ENCODE results near the gene C3orf18. TPM values are rescaled to one million over a fixed set of nuclear protein-coding genes. Genes with fewer than 3 reads are reported as not detected.

C3orf18 gene
- total RNA-seq, 1 experiment from 2014 or later, result 10.1 TPM

DNA sequence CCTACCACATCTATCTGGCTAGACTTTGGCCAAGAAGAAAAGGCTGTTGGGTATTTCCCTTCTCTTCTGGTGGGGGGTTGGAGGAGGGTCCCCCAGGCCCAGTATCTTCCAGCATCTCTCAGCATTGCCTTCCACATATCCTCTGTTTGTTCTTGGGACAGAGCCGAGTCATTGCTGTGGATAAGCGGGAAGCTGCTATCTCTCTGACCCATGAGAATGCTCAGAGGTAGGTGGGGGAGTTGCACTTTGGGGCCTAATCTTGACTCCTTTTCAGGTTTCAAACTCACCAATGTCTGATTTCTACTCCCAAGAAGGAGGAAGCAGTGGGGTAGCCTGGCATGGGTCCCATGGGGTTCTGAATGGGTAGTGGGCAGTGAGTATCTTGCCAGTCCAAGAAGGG lies 9.8 kb upstream of the C3orf18 start:
- Histone ChIP-seq H3K9me2 (ENCODE audit: insufficient read depth) (no peaks in the 10 kb centered on the region), H2AFZ (ENCODE audit: low read depth, low read length, poor library complexity, severe bottlenecking) (no peak overlapping the region), H3K9ac (ENCODE audit: low read length) (no peak overlapping the region), H3K4me2 (ENCODE audit: low read length) (no peak overlapping the region), H4K20me1 (ENCODE audit: insufficient read depth) (no peaks in the 10 kb centered on the region), H3K27ac (ENCODE audit: low read depth, low read length) (no peak overlapping the region), H3K4me3 (replicated peaks in 1 of 2; ENCODE audit: low read depth in 1 of 2, low read length in 2 of 2) (no peak overlapping the region), H3K4me1 (ENCODE audit: control insufficient read depth in 1 of 2, insufficient read depth in 2 of 2, low read length in 2 of 2) (no peaks in the 10 kb centered on the region), H3K79me2 (ENCODE audit: insufficient read depth, low read length) (no peaks in the 10 kb centered on the region), H3K9me3 (ENCODE audit: control insufficient read depth in 1 of 2, insufficient read depth in 1 of 2, low read depth in 1 of 2, low read length in 2 of 2) (no peaks in the 10 kb centered on the region), H3K27me3 (ENCODE audit: insufficient read depth, low read length) (no peaks in the 10 kb centered on the region), H3K36me3 (ENCODE audit: control insufficient read depth in 1 of 2, insufficient read depth in 2 of 2, low read length in 2 of 2) (peaks cover 0 to 3% of the 10 kb centered on the region in 2 experiments; a peak in 1 of 4 replicates)
- ATAC-seq (no peak), DNase-seq (ENCODE audit: low read depth, low spot score) (no peak)
- TF ChIP-seq TCF7L2 (IDR thresholded peaks at IDR 0.05; ENCODE audit: borderline replicate concordance, extremely low read depth, insufficient read depth, insufficient read length) (no peak), RAD21 (IDR thresholded peaks at IDR 0.05; ENCODE audit: low read depth) (no peak), SIN3A (IDR thresholded peaks at IDR 0.05; ENCODE audit: low read depth) (no peak), SRF (IDR thresholded peaks at IDR 0.05; ENCODE audit: low read depth) (no peak), FOSL1 (IDR thresholded peaks at IDR 0.05; ENCODE audit: low read depth) (no peak), CBX3 (IDR thresholded peaks at IDR 0.05; ENCODE audit: low read depth) (no peak), POLR2A (IDR thresholded peaks at IDR 0.05; ENCODE audit: borderline replicate concordance, extremely low read depth, insufficient read depth, insufficient read length) (no peak), EZH2 (IDR thresholded peaks at IDR 0.05) (no peak)
- TF ChIP-seq, protein P1, sequence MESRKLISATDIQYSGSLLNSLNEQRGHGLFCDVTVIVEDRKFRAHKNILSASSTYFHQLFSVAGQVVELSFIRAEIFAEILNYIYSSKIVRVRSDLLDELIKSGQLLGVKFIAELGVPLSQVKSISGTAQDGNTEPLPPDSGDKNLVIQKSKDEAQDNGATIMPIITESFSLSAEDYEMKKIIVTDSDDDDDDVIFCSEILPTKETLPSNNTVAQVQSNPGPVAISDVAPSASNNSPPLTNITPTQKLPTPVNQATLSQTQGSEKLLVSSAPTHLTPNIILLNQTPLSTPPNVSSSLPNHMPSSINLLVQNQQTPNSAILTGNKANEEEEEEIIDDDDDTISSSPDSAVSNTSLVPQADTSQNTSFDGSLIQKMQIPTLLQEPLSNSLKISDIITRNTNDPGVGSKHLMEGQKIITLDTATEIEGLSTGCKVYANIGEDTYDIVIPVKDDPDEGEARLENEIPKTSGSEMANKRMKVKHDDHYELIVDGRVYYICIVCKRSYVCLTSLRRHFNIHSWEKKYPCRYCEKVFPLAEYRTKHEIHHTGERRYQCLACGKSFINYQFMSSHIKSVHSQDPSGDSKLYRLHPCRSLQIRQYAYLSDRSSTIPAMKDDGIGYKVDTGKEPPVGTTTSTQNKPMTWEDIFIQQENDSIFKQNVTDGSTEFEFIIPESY (IDR thresholded peaks at IDR 0.05; ENCODE audit: extremely low read depth, insufficient replicate concordance, low read length), result no peak
- POLR2A ChIA-PET, result no interaction called here
- intact Hi-C loops (cut with micrococcal nuclease), result no loop called here
- RAD21 ChIA-PET (ENCODE audit: low non-redundant PET in 1 of 2, low total read pairs in 2 of 2, uncharacterized antibody in 2 of 2, unreplicated experiment in 2 of 2), result no interaction called here
- CTCF ChIA-PET, result no interaction called here
- BruUV-seq (replicated peaks), result no TSS peak

DNA sequence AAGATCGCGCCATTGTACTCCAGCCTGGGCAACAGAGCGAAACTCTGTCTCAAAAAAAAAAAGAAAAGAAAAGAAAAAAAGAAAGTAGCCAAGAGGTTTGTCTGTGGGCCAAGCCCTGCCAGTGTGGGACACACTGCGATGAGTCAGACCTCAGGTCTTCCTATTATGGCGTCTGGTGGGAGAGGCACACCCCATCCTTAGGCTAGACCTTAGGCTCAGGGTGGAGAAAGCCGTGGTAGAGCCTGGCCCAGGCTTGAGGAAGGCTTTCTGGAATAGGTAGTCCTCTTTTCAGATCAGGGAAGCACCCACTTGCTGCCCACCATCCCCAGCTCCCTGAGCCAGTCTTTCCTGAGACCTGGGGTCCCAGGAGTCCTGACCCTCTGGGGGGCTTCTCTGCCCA lies 7.8 kb upstream of the C3orf18 start:
- no peak for DNase-seq (ENCODE audit: low read depth, low spot score)
- intact Hi-C loops (cut with micrococcal nuclease), result no loop called here
- no peak overlapping the region for H3K4me2 ChIP-seq (ENCODE audit: low read length)
- peaks cover 0 to 3% of the 10 kb centered on the region in 2 experiments; a peak in 1 of 4 replicates for H3K36me3 ChIP-seq (ENCODE audit: control insufficient read depth in 1 of 2, insufficient read depth in 2 of 2, low read length in 2 of 2)
- no peaks in the 10 kb centered on the region for H3K9me2 ChIP-seq (ENCODE audit: insufficient read depth)
- no peaks in the 10 kb centered on the region for H3K27me3 ChIP-seq (ENCODE audit: insufficient read depth, low read length)
- H3K4me3 ChIP-seq (replicated peaks in 1 of 2; ENCODE audit: low read depth in 1 of 2, low read length in 2 of 2), result no peak overlapping the region
- POLR2A ChIA-PET, result no interaction called here
- TF ChIP-seq ZFX (IDR thresholded peaks at IDR 0.05) (no peak), CEBPB (IDR thresholded peaks at IDR 0.05; ENCODE audit: low read depth) (no peak), POLR2A (IDR thresholded peaks at IDR 0.05; ENCODE audit: borderline replicate concordance, extremely low read depth, insufficient read depth, insufficient read length) (no peak), SRF (IDR thresholded peaks at IDR 0.05; ENCODE audit: low read depth) (no peak), EZH2phosphoT487 (IDR thresholded peaks at IDR 0.05; ENCODE audit: borderline replicate concordance) (no peak), YY1 (IDR thresholded peaks at IDR 0.05; ENCODE audit: extremely low read depth, insufficient replicate concordance, low read depth, low read length) (no peak)
- H4K20me1 ChIP-seq (ENCODE audit: insufficient read depth), result no peaks in the 10 kb centered on the region
- CTCF ChIA-PET, result no interaction called here
- H3K79me2 ChIP-seq (ENCODE audit: insufficient read depth, low read length), result peaks cover 2% of the 10 kb centered on the region; the same call in 1 of the 2 replicates
- H3K4me1 ChIP-seq (ENCODE audit: control insufficient read depth in 1 of 2, insufficient read depth in 2 of 2, low read length in 2 of 2), result peaks cover 0 to 9% of the 10 kb centered on the region in 2 experiments; a peak in 3 of 4 replicates
- no TSS peak for BruUV-seq (replicated peaks)
- no peak for ATAC-seq
- no peaks in the 10 kb centered on the region for H3K9me3 ChIP-seq (ENCODE audit: control insufficient read depth in 1 of 2, insufficient read depth in 1 of 2, low read depth in 1 of 2, low read length in 2 of 2)
- no peak overlapping the region for H3K27ac ChIP-seq (ENCODE audit: low read depth, low read length)
- no peak overlapping the region for H2AFZ ChIP-seq (ENCODE audit: low read depth, low read length, poor library complexity, severe bottlenecking)
- RAD21 ChIA-PET (ENCODE audit: low non-redundant PET in 1 of 2, low total read pairs in 2 of 2, uncharacterized antibody in 2 of 2, unreplicated experiment in 2 of 2), result no interaction called here
- no peak overlapping the region for H3K9ac ChIP-seq (ENCODE audit: low read length)
